ENCODE results near the gene SPX.

DNA sequence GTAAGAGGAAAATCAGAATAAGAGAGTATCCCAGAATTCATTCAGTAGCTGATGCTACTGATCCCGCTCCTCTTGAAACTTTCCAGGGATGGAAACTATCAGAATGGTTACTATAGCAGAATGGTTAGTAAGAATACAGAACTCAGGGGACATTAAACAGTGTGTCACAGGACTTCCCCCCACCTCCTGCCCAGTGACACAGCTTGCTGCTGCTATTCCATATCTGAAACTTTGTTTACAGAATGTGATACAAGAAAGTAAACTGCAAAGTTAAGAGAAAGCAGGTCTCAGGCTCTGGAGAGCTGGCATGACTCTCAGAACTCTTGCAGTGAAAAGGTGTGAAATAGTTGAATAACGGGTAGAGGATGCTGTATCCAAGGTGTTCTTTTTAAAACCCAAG, 3.4 kb downstream of the SPX start:
- TF ChIP-seq POLR2A (IDR thresholded peaks at IDR 0.05; ENCODE audit: control extremely low read depth in 1 of 2, low read depth in 2 of 2, low read length in 2 of 2) (no peak), JUN (IDR thresholded peaks at IDR 0.05; ENCODE audit: low read depth, low read length) (no peak), SAP30 (IDR thresholded peaks at IDR 0.05; ENCODE audit: insufficient read depth, insufficient replicate concordance, low read length) (no peak), HDAC2 (IDR thresholded peaks at IDR 0.05; ENCODE audit: borderline replicate concordance in 1 of 2, low read depth in 2 of 2, low read length in 2 of 2) (no peak), HDAC6 (IDR thresholded peaks at IDR 0.05; ENCODE audit: low read depth, low read length) (no peak)
- TF ChIP-seq, protein P1, sequence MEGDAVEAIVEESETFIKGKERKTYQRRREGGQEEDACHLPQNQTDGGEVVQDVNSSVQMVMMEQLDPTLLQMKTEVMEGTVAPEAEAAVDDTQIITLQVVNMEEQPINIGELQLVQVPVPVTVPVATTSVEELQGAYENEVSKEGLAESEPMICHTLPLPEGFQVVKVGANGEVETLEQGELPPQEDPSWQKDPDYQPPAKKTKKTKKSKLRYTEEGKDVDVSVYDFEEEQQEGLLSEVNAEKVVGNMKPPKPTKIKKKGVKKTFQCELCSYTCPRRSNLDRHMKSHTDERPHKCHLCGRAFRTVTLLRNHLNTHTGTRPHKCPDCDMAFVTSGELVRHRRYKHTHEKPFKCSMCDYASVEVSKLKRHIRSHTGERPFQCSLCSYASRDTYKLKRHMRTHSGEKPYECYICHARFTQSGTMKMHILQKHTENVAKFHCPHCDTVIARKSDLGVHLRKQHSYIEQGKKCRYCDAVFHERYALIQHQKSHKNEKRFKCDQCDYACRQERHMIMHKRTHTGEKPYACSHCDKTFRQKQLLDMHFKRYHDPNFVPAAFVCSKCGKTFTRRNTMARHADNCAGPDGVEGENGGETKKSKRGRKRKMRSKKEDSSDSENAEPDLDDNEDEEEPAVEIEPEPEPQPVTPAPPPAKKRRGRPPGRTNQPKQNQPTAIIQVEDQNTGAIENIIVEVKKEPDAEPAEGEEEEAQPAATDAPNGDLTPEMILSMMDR (IDR thresholded peaks at IDR 0.05; ENCODE audit: control extremely low read depth in 1 of 3, insufficient read depth in 1 of 3, low read depth in 1 of 3, low read length in 3 of 3), result no peak
- TF ChIP-seq, protein P2, sequence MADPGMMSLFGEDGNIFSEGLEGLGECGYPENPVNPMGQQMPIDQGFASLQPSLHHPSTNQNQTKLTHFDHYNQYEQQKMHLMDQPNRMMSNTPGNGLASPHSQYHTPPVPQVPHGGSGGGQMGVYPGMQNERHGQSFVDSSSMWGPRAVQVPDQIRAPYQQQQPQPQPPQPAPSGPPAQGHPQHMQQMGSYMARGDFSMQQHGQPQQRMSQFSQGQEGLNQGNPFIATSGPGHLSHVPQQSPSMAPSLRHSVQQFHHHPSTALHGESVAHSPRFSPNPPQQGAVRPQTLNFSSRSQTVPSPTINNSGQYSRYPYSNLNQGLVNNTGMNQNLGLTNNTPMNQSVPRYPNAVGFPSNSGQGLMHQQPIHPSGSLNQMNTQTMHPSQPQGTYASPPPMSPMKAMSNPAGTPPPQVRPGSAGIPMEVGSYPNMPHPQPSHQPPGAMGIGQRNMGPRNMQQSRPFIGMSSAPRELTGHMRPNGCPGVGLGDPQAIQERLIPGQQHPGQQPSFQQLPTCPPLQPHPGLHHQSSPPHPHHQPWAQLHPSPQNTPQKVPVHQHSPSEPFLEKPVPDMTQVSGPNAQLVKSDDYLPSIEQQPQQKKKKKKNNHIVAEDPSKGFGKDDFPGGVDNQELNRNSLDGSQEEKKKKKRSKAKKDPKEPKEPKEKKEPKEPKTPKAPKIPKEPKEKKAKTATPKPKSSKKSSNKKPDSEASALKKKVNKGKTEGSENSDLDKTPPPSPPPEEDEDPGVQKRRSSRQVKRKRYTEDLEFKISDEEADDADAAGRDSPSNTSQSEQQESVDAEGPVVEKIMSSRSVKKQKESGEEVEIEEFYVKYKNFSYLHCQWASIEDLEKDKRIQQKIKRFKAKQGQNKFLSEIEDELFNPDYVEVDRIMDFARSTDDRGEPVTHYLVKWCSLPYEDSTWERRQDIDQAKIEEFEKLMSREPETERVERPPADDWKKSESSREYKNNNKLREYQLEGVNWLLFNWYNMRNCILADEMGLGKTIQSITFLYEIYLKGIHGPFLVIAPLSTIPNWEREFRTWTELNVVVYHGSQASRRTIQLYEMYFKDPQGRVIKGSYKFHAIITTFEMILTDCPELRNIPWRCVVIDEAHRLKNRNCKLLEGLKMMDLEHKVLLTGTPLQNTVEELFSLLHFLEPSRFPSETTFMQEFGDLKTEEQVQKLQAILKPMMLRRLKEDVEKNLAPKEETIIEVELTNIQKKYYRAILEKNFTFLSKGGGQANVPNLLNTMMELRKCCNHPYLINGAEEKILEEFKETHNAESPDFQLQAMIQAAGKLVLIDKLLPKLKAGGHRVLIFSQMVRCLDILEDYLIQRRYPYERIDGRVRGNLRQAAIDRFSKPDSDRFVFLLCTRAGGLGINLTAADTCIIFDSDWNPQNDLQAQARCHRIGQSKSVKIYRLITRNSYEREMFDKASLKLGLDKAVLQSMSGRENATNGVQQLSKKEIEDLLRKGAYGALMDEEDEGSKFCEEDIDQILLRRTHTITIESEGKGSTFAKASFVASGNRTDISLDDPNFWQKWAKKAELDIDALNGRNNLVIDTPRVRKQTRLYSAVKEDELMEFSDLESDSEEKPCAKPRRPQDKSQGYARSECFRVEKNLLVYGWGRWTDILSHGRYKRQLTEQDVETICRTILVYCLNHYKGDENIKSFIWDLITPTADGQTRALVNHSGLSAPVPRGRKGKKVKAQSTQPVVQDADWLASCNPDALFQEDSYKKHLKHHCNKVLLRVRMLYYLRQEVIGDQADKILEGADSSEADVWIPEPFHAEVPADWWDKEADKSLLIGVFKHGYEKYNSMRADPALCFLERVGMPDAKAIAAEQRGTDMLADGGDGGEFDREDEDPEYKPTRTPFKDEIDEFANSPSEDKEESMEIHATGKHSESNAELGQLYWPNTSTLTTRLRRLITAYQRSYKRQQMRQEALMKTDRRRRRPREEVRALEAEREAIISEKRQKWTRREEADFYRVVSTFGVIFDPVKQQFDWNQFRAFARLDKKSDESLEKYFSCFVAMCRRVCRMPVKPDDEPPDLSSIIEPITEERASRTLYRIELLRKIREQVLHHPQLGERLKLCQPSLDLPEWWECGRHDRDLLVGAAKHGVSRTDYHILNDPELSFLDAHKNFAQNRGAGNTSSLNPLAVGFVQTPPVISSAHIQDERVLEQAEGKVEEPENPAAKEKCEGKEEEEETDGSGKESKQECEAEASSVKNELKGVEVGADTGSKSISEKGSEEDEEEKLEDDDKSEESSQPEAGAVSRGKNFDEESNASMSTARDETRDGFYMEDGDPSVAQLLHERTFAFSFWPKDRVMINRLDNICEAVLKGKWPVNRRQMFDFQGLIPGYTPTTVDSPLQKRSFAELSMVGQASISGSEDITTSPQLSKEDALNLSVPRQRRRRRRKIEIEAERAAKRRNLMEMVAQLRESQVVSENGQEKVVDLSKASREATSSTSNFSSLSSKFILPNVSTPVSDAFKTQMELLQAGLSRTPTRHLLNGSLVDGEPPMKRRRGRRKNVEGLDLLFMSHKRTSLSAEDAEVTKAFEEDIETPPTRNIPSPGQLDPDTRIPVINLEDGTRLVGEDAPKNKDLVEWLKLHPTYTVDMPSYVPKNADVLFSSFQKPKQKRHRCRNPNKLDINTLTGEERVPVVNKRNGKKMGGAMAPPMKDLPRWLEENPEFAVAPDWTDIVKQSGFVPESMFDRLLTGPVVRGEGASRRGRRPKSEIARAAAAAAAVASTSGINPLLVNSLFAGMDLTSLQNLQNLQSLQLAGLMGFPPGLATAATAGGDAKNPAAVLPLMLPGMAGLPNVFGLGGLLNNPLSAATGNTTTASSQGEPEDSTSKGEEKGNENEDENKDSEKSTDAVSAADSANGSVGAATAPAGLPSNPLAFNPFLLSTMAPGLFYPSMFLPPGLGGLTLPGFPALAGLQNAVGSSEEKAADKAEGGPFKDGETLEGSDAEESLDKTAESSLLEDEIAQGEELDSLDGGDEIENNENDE (IDR thresholded peaks at IDR 0.05; ENCODE audit: insufficient replicate concordance, low read length), result no peak
- TF ChIP-seq, protein P3, sequence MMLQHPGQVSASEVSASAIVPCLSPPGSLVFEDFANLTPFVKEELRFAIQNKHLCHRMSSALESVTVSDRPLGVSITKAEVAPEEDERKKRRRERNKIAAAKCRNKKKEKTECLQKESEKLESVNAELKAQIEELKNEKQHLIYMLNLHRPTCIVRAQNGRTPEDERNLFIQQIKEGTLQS (IDR thresholded peaks at IDR 0.05; ENCODE audit: insufficient read depth, low read depth, low read length), result no peak

All from H1 (cell line).